ENCODE measurements around the gene CLCN7.
"Not testable (repeated sequence)": the region's sequence is repeated elsewhere in the genome, so short reads cannot be mapped to it uniquely, and the experiment has no call there.

Gene CLCN7

GRCh38 chr16:1485847-1486496, 11.1 kb upstream of the CLCN7 start:
- DNase-seq, result no peak

- no peak for DNase-seq
Observed at GRCh38 chr16:1481906-1482835, 7.3 kb upstream of the CLCN7 start.

- DNase-seq, result not testable (repeated sequence)
Observed at GRCh38 chr16:1478937-1479336, 4.1 kb upstream of the CLCN7 start.

GRCh38 chr16:1477033-1477432, 2.2 kb upstream of the CLCN7 start:
- no peak for DNase-seq

- no peak for DNase-seq
Observed at GRCh38 chr16:1475552-1476114, 805 bp upstream of the CLCN7 start.

GRCh38 chr16:1474082-1474795, 589 bp downstream of the CLCN7 start:
- DNase-seq, result no peak

GRCh38 chr16:1472974-1473373, 1.9 kb downstream of the CLCN7 start:
- no peak for DNase-seq

GRCh38 chr16:1471569-1472194, 3.1 kb downstream of the CLCN7 start:
- no peak for DNase-seq

- DNase-seq, result no peak
Observed at GRCh38 chr16:1470481-1471251, 4.2 kb downstream of the CLCN7 start.

GRCh38 chr16:1469693-1470201, 5.1 kb downstream of the CLCN7 start:
- no peak for DNase-seq

GRCh38 chr16:1469141-1469540, 5.7 kb downstream of the CLCN7 start:
- not testable (repeated sequence) for DNase-seq

GRCh38 chr16:1468426-1468810, 6.4 kb downstream of the CLCN7 start:
- no peak for DNase-seq

- DNase-seq, result no peak
Observed at GRCh38 chr16:1466968-1467521, 7.8 kb downstream of the CLCN7 start.

- no peak for DNase-seq
Observed at GRCh38 chr16:1466054-1466453, 8.8 kb downstream of the CLCN7 start.

- DNase-seq, result no peak
Observed at GRCh38 chr16:1465567-1465915, 9.3 kb downstream of the CLCN7 start.

- DNase-seq, result no peak
Observed at GRCh38 chr16:1464894-1465566, 9.8 kb downstream of the CLCN7 start.

- no peak for DNase-seq
Observed at GRCh38 chr16:1464196-1464893, 10.5 kb downstream of the CLCN7 start.

GRCh38 chr16:1461146-1461545, 13.7 kb downstream of the CLCN7 start:
- no peak for DNase-seq

- DNase-seq, result no peak
Observed at GRCh38 chr16:1460602-1461138, 14.2 kb downstream of the CLCN7 start.

- no peak for DNase-seq
Observed at GRCh38 chr16:1459967-1460366, 14.9 kb downstream of the CLCN7 start.

Measured in stimulated activated CD4-positive, alpha-beta T cell treated with anti-CD3 and anti-CD28 coated beads, Interleukin-15, amount 100 ng/mL, for 24 hours (primary cell).